Thoracic aorta (tissue), 2 donors: ENCODE measurements around the gene WNT3. TPM values are rescaled to one million over a fixed set of nuclear protein-coding genes. Genes with fewer than 3 reads are reported as not detected.

Source experiments
- ATAC-seq: fragments of 150-250 bp; one replicate; pipeline ENCODE4 v1.8.0; 2017; ENCODE audit warnings: low read depth; ENCODE audit not compliant: insufficient number of reproducible peaks, low FRiP score
- DNase-seq: peaks from one replicate; pipeline ENCODE4 v3.0.0-alpha.2; 2020; ENCODE audit warnings: low spot score
- H3K27ac ChIP-seq, 2 donors: fragments of 200-600 bp; sonication (generic); 1 replicate in 1 of 2; 2 replicates in 1 of 2; pipeline ENCODE4 v1.5.1; 2016; ENCODE audit warnings: mild to moderate bottlenecking in 2 of 2, moderate library complexity in 2 of 2
- H3K27me3 ChIP-seq: fragments of 200-600 bp; sonication (generic); replicated peaks from 2 replicates; pipeline ENCODE4 v1.6.0; 2016; ENCODE audit warnings: mild to moderate bottlenecking; ENCODE audit not compliant: insufficient read depth
- H3K36me3 ChIP-seq: fragments of 200-600 bp; sonication (generic); one replicate; pipeline ENCODE4 v1.5.1; 2016
- H3K4me1 ChIP-seq, 2 donors: fragments of 200-600 bp; sonication (generic); 1 replicate in 1 of 2; 2 replicates in 1 of 2; pipeline versions ENCODE4 v1.5.1 to v1.6.0; 2016; ENCODE audit warnings: low read depth in 2 of 2, mild to moderate bottlenecking in 1 of 2; ENCODE audit not compliant: control insufficient read depth in 1 of 2
- H3K4me3 ChIP-seq: fragments of 200-600 bp; sonication (generic); 2 replicates; pipeline ENCODE4 v1.5.1; 2016; ENCODE audit warnings: mild to moderate bottlenecking
- H3K9me3 ChIP-seq: fragments of 200-600 bp; sonication (generic); 2 replicates; pipeline ENCODE4 v1.5.1; 2016
- total RNA-seq, 2 donors: library from RNA; depleted of rRNA; stranded (reverse); fragments of >200 nt; gene quantifications; one replicate each; pipeline versions ENCODE4 v1.1.0 to v1.2.3, GENCODE V29; 2016
- TF ChIP-seq, protein P1 (sequence below): fragments of 200-600 bp; sonication (generic); IDR thresholded peaks from one replicate; pipeline ENCODE4 v1.5.1; 2019; ENCODE audit warnings: antibody characterized with exemption

WNT3 gene
- total RNA-seq, 2 donors from 2014 or later = 0.27 to 0.35 TPM

DNA sequence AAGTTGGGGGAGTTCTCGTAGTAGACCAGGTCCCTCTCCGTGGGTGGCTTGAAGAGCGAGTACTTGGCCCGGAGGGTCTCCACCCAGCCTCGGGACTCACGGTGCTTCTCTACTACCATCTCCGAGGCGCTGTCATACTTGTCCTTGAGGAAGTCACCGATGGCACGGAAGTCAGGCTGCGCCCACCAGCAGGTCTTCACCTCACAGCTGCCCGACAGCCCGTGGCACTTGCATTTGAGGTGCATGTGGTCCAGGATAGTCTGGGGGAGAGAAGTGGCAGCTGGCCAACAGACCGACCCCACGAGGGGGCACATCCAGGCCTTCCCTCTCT lies 50.0 kb downstream of the WNT3 start:
- DNase-seq (no peak), ATAC-seq (no peak)
- TF ChIP-seq, protein P1, sequence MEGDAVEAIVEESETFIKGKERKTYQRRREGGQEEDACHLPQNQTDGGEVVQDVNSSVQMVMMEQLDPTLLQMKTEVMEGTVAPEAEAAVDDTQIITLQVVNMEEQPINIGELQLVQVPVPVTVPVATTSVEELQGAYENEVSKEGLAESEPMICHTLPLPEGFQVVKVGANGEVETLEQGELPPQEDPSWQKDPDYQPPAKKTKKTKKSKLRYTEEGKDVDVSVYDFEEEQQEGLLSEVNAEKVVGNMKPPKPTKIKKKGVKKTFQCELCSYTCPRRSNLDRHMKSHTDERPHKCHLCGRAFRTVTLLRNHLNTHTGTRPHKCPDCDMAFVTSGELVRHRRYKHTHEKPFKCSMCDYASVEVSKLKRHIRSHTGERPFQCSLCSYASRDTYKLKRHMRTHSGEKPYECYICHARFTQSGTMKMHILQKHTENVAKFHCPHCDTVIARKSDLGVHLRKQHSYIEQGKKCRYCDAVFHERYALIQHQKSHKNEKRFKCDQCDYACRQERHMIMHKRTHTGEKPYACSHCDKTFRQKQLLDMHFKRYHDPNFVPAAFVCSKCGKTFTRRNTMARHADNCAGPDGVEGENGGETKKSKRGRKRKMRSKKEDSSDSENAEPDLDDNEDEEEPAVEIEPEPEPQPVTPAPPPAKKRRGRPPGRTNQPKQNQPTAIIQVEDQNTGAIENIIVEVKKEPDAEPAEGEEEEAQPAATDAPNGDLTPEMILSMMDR = no peak
- H3K4me3 ChIP-seq = no peak overlapping the region
- H3K36me3 ChIP-seq = no peaks in the 10 kb centered on the region
- H3K4me1 ChIP-seq = peaks cover 5 to 27% of the 10 kb centered on the region in 2 donors
- no peak overlapping the region for H3K27ac ChIP-seq
- H3K9me3 ChIP-seq = no peaks in the 10 kb centered on the region
- no peaks in the 10 kb centered on the region for H3K27me3 ChIP-seq

DNA sequence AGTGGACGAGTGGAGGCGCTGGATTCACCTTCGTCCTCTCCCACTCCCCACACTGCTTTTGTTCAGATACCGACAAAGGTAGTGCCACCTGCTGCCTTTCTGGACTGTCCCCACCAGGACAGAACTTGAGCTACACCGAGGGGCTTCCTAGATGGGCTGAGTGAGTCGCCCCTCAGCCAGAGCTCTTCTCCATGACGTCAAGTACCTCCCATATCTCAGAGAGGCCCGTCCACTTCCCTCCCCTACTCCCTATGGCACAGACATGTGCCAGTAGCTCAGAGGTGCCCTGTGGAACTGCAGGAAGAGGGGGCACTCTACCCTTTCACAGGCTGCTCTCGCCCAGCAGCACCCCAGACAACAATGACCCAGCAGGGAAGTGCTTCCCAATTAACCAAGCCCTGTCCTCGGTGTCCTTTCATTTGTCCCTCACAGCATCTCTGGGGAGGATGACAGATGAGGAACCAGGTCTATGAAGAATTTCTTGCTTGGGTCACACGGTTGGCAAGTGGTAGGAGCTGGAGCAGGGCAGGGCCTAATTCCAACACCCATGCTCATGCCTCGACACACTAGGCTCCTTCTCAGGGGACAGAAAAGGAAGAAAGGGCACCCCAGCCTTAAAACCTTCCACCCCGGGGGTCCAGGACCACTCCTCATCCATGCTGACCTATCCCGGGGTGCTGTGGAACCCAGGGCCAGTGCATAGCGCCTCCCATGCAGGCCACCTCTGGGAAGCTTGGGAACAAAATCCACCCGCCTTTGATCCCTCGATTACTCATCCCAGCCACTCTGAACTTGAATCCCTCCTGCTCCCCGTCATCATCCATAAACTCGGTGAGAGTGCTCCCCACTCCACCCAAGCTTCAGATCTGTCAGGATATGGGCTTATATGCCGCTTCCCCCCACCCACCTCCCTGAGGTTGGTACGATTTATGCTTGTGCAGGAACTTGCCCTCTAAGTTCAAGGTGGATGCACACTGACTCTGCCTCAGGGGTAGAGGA lies 51.7 kb downstream of the WNT3 start:
- Histone ChIP-seq H3K9me3 (no peaks in the 10 kb centered on the region), H3K36me3 (no peaks in the 10 kb centered on the region), H3K27ac (no peak overlapping the region), H3K4me3 (no peak overlapping the region), H3K4me1 (peaks cover 5 to 27% of the 10 kb centered on the region in 2 donors), H3K27me3 (no peaks in the 10 kb centered on the region)
- no peak for ATAC-seq
- no peak for DNase-seq
- TF ChIP-seq, protein P1 = no peak

DNA sequence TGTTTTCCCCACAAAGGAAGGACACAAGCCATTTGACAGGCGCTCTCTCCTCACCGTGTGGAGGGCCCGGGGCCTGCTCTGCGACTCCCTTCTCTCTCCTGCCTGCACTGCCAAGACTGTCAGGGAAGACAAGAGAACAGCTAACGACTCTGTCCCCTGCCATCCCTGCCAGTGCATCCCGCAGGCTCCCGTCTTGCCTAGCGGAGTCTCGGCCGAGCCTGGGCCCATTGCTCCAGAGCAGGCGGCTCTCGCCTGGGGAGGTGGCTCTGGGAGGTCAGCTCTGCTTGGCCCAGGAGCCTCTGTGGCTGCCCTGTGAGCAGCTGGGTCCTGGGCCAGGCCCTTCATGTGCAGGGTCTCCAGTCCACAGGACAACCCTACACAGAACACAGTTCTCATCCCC lies 53.0 kb downstream of the WNT3 start:
- TF ChIP-seq, protein P1 = no peak
- H3K4me3 ChIP-seq = no peak overlapping the region
- no peaks in the 10 kb centered on the region for H3K9me3 ChIP-seq
- ATAC-seq (no peak), DNase-seq (no peak)
- no peaks in the 10 kb centered on the region for H3K27me3 ChIP-seq
- peaks cover 5 to 21% of the 10 kb centered on the region in 2 donors for H3K4me1 ChIP-seq
- no peaks in the 10 kb centered on the region for H3K36me3 ChIP-seq
- no peak overlapping the region for H3K27ac ChIP-seq

DNA sequence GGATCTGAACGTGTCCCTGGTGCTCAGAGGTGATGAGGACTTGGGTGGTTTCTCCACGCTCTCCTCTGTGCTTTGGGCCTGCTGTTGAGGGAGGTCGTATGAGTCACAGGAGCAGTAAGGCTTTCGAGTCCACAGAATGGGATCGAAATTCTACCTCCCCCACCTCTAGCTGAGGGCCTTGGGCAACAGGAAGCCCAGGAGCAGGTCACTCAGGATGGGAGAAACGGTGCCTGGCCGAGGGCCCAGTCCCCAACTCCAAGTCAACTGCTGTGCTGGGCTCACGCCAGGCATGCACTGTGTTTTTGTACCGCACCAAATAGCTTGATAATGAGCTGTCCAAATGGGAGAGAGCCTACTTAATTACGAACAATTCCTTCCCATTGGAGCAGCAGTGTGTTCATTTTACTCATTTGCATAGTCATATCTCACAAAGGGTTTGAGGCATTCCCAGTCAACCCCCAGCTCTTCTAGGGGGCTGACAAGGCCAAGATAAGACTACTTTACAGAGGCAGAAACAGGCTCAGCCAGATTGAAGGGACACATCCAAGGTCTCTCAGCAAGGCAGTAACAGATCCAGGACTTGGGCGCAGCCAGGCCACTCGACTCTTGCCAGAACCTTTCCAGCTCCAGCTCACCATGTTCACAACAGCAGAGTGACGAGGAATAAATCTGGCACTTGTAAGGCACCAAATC lies 53.6 kb downstream of the WNT3 start:
- Histone ChIP-seq H3K9me3 (no peaks in the 10 kb centered on the region), H3K4me3 (no peak overlapping the region), H3K4me1 (peaks cover 5 to 17% of the 10 kb centered on the region in 2 donors), H3K36me3 (no peaks in the 10 kb centered on the region), H3K27ac (no peak overlapping the region), H3K27me3 (no peaks in the 10 kb centered on the region)
- TF ChIP-seq, protein P1 = no peak
- DNase-seq (no peak), ATAC-seq (no peak)

DNA sequence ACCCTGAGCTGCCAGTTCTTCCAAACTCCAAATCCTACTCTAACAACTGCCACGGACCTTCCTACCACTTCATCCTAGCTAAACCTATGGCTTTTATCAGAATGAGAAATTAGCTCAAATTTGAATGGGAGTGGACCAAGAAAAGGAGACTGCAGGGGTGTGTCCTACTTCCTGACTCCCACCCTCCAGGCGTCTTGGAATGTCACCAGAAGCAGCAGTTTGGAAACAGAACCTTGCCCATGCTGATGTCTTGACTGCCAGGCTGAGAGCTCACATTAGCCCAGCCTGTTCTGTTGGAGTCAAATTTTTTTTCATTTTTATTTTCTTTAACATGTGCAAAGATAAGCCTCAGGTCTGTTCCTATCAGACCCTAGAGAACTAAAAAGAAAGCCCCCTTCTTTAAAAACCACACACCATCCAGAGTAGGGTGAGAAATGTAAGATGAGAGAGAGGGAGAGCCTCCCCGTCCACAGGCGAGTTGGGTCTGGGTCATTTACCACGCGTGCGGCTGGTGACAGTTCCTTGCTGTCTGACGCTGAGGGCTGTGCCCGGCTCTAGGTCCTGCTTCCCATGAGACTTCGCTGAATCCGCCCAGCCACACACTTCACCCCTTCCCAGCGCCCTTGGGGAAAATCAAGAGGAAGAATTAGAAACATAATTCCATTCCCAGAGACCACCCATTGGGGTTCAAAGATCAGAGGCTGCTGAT lies 54.3 kb downstream of the WNT3 start:
- no peaks in the 10 kb centered on the region for H3K9me3 ChIP-seq
- TF ChIP-seq, protein P1 = no peak
- no peak overlapping the region for H3K4me3 ChIP-seq
- no peaks in the 10 kb centered on the region for H3K27me3 ChIP-seq
- H3K27ac ChIP-seq = no peak overlapping the region
- DNase-seq (no peak), ATAC-seq (no peak)
- H3K36me3 ChIP-seq = no peaks in the 10 kb centered on the region
- peaks cover 0 to 10% of the 10 kb centered on the region in 2 donors for H3K4me1 ChIP-seq
